SU-DHL-6 (cell line): ENCODE measurements around the gene ATP2A3.

ENCODE experiments used
- CTCF ChIP-seq: fragments of 200-600 bp; sonication (generic); IDR thresholded peaks from one replicate; pipeline ENCODE4 v1.5.1; 2017; ENCODE audit warnings: antibody characterized with exemption, mild to moderate bottlenecking, low read length, moderate library complexity; ENCODE audit not compliant: insufficient read depth, poor library complexity, severe bottlenecking
- EZH2phosphoT487 ChIP-seq: fragments of 200-600 bp; sonication (generic), shearing (Covaris generic); conservative IDR thresholded peaks from 2 replicates; pipeline ENCODE4 v1.6.1; 2018; ENCODE audit warnings: mild to moderate bottlenecking, antibody characterized with exemption, low read length, moderate library complexity, mixed read lengths

GRCh38 chr17:3949418-3949817 is 14.8 kb downstream of the ATP2A3 start:
- TF ChIP-seq CTCF (no peak), EZH2phosphoT487 (no peak)
